ENCODE data around the gene ZC3H13. TPM values are rescaled to one million over a fixed set of nuclear protein-coding genes. Genes with fewer than 3 reads are reported as not detected.
"Not testable (repeated sequence)": the region's sequence is repeated elsewhere in the genome, so short reads cannot be mapped to it uniquely, and the experiment has no call there.

The ZC3H13 gene
- total RNA-seq, 1 donor from 2014 or later, result 48.4 TPM

DNA sequence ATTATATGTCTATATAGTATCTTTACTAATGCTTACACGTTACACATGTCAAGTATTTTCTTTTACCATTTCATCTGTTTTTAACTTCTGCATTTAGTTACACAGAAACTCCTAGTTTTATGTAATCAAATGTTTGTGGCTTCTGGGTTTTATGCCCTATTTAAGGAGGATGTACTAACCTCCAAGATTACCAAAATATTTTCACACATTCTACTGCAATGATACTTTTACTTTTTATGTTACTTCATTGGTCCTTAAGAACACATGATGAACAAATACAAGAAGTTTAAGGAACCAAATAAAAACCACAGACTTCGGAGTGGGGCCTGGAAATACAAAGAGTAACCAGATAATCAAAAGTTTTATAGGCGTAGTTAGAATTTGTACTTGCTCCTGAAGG lies 37.2 kb downstream of the ZC3H13 start:
- intact Hi-C loops (cut with DNase I), result loop anchor here (10.0 kb wide), 1 partner anchor 51 kb away; no protein-coding TSS in a partner anchor
- no peak for DNase-seq (ENCODE audit: low spot score)

DNA sequence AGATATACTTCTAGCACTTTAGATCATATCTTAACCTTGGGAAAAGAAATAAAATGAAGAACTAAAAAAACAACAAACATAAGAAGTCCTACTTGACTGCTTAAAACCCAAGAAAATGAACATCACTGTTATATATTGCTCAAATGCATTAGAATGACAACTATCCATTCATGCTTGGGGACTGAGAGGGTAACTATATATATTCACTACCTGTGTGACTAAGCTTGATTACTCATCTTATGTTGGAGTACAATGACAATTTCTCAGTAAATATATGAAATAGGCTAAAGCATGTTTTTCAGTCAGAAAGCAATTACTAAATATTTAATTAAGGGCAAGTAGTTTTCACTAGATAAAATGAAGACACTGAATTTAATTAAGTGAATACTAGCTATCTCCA lies 40.1 kb downstream of the ZC3H13 start:
- DNase-seq (ENCODE audit: low spot score), result no peak
- intact Hi-C loops (cut with DNase I), result loop anchor here (10.0 kb wide), 1 partner anchor 48 kb away; no protein-coding TSS in a partner anchor

- DNase-seq (ENCODE audit: low spot score), result no peak
- intact Hi-C loops (cut with DNase I), result loop anchor here (10.0 kb wide), 1 partner anchor 45 kb away; no protein-coding TSS in a partner anchor
Measured at GRCh38 chr13:46010148-46010547, 42.4 kb downstream of the ZC3H13 start.

DNA sequence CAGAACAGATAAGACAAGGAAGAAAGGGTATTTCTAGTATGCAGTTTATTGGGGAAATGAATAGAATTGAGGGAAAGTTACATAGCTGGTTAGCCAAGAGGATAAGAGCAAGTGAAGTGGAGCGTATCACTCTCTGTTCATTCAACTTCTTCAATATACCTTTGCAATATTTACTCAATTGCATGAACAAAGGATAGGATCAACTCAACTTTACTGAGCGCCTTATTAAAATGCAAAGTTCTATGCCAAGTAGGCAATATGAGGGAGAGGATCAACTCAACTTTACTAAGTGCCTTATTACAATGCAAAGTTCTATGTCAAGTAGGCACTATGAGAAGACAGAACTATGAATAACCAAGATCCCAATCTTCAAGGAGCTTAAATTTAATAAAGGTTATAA lies 43.9 kb downstream of the ZC3H13 start:
- no peak for DNase-seq (ENCODE audit: low spot score)
- intact Hi-C loops (cut with DNase I), result no loop called here

DNA sequence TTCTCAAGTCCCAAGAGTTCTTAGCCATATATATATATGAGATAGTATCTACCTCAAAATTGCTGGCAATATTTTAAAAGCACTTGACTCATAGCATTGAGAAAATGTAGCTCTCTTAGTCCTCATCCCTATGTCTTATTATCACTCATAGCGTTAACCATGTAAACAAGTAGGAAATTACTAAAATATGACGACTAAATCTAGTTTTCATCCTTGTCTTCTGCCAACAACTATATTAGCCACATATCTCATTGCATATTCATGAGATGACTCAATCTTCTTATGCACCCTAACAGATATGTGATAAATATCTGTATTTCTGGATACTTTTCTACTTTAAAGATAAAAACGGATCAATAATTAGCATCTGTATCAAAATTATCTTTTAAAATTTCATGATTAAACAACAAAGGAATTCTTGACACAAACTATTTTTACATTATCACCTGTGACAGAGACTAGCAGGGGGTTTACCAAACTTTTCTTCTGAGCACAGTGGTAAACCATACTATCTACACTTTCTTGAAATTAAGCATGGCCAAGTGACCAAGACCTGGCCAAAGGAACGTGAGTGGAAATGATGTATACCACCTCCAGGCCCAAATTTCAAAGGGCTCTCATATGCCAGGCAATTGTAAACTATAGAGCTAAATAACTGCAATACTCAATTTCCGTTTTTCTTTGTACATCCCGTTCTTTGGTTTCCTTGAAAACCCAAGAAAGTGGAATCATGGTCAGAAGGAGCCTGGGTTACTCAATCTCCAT lies 45.7 kb downstream of the ZC3H13 start:
- intact Hi-C loops (cut with DNase I), result no loop called here
- DNase-seq (ENCODE audit: low spot score), result no peak

- intact Hi-C loops (cut with DNase I), result no loop called here
Measured at GRCh38 chr13:46004491-46004890, 48.1 kb downstream of the ZC3H13 start.

DNA sequence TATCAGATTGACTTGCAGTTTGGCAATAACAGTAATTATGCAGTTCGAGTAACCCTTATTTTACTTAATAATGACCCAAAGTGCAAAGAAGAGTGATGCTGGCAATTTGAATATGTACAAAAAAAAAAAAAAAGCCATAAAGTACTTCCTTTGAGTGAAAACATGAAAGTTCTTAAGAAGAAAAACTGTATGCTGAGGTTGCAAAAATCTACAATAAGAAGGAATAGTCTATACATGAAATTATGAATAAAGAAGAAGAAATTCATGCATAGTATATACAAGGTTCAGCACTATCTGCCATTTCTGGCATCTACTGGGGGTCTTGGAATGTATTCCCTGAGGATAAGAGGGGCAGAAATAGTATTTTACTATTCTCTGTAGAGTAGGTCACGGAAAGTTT lies 55.9 kb downstream of the ZC3H13 start:
- no peak for DNase-seq (ENCODE audit: low spot score)
- intact Hi-C loops (cut with DNase I), result no loop called here

More at GRCh38 chr13:46004491-46004890, 48.1 kb downstream of the ZC3H13 start:
- no peak for DNase-seq (ENCODE audit: low spot score)

- DNase-seq (ENCODE audit: low spot score), result no peak
- intact Hi-C loops (cut with DNase I), result no loop called here
Measured at GRCh38 chr13:45995245-45995644, 57.3 kb downstream of the ZC3H13 start.

- intact Hi-C loops (cut with DNase I), result no loop called here
- no peak for DNase-seq (ENCODE audit: low spot score)
Measured at GRCh38 chr13:45994752-45995151, 57.8 kb downstream of the ZC3H13 start.

DNA sequence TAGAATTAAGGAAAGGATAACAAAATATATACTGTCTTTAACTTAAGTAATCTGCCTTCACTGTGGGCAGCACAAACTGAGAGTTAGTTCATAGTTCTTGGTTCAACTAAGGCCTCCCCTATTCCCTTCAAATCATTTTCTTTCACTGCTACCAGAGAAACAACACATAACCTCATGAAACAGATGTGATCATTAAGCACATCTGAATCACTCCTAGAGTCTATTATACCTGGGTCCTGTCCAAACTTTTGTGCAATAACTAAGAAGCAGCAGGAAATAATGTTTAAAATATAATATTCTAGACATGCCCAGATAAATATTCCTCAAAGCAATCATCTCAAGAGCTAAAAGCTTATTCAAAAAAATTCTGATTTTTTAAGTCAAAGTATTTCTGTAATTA lies 62.9 kb downstream of the ZC3H13 start:
- intact Hi-C loops (cut with DNase I), result no loop called here

GRCh38 chr13:45981127-45981526 lies 71.4 kb downstream of the ZC3H13 start:
- DNase-seq (ENCODE audit: low spot score); intact Hi-C loops (cut with DNase I): not testable (repeated sequence)

More for the DNA sequence above, 62.9 kb downstream of the ZC3H13 start:
- DNase-seq (ENCODE audit: low spot score), result no peak

DNA sequence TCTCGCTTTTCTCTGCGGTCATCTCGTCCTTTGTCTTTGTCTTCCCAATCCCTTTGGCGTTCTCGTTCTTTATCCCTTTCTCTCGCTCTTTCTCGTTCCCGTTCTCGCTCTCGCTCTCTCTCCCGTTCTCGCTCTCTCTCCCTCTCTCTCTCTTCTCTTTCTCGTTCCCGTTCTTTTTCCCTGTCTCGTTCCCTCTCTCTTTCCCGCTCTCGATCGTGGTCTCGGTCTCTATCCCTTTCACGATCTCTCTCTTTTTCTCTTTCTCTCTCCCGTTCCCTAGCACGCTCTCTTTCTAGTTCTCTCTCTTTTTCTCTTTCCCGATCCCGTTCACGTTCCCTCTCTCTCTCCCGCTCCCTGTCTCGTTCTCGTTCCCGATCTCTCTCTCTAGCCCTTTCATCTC lies 77.2 kb downstream of the ZC3H13 start:
- DNase-seq (ENCODE audit: low spot score), result no peak
- intact Hi-C loops (cut with DNase I), result no loop called here

- intact Hi-C loops (cut with DNase I), result no loop called here
Measured at GRCh38 chr13:45974500-45974899, 78.0 kb downstream of the ZC3H13 start.

DNA sequence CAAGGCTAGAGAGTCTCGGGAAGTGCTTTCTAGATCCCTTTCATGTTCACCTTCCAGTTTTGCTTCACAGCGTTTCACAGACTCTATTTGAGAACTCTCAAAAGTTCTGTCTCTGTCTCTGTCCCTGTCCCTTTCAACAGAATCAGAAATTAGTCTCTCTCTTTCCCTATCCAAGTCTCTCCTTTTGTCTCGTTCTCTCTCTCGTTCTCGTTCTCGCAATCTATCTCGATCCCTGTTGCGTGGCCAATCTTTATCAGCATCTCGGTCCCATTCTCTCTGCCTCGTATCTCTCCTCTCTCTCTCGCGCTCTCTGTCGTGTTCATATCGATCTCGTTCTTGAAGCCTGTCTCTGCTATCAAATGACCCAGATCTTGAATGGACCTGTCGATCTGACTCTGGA lies 85.0 kb downstream of the ZC3H13 start:
- DNase-seq (ENCODE audit: low spot score), result no peak
- intact Hi-C loops (cut with DNase I), result loop anchor here (10.0 kb wide), 1 partner anchor 47 kb away; no protein-coding TSS in a partner anchor

More at GRCh38 chr13:45974500-45974899, 78.0 kb downstream of the ZC3H13 start:
- no peak for DNase-seq (ENCODE audit: low spot score)

- intact Hi-C loops (cut with DNase I), result loop anchor here (10.0 kb wide), 1 partner anchor 48 kb away; no protein-coding TSS in a partner anchor
- no peak for DNase-seq (ENCODE audit: low spot score)
Measured at GRCh38 chr13:45966715-45967114, 85.8 kb downstream of the ZC3H13 start.

DNA sequence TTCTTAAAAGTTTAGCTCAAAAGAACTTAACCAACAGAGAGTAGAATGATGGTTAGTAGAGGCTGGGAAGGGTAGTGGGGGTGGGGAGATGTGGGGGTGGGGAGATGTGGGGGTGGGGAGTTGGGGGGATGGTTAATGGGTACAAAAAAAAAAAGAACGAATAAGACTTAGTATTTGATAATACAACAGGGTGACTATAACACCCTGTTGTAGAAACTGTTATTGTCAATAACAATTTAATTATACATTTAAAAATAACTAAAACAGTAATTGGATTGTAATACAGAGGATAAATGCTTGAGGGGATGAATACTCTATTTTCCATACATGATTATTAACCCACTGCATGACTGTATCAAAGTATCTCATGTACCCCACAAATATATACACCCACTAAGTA lies 91.1 kb downstream of the ZC3H13 start:
- intact Hi-C loops (cut with DNase I), result loop anchor here (10.0 kb wide), 1 partner anchor 53 kb away; no protein-coding TSS in a partner anchor
- DNase-seq (ENCODE audit: low spot score), result no peak

DNA sequence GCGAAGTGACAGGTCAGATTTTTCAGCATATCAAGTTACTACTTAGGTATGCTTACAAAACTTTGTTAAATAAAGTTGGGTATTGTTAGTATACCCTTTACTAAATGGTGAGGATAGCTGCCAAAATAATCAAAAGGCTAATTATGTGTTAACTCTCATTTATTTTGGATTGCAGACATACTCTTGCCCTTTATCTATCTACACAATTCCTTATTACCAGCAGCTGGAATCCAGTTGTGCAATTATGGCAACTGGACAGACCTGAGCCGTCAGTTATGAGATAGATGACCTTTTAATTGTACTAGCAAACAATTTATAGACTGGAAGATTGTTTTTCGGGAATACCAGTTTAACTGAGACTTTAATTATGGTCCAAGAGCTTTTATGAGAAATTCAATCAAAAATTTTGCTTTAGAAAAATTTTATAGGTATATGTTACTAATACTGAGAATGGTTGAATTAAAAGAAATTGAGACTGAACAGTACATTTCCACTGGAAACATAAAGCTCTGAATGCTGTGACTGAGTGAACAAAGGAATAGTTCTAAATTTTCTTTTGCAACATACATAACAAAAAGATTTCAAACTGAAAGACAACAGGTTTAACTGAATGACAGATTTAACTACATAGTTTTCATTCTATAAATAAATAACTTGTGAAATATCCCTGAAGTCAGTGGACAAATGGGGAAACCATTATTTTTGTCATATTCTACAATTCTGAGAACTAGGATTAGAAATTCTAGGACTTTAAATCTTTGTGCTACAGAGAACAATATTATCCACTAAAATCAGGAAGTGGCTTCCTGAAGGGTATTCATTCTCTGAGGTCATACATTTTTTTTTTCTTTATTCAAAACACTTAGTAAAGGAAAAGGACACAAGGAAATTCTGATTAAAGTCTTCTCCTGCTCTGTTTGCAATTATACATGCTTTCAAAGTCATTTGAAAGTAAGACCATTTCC lies 97.4 kb downstream of the ZC3H13 start:
- DNase-seq (ENCODE audit: low spot score), result no peak
- intact Hi-C loops (cut with DNase I), result no loop called here

DNA sequence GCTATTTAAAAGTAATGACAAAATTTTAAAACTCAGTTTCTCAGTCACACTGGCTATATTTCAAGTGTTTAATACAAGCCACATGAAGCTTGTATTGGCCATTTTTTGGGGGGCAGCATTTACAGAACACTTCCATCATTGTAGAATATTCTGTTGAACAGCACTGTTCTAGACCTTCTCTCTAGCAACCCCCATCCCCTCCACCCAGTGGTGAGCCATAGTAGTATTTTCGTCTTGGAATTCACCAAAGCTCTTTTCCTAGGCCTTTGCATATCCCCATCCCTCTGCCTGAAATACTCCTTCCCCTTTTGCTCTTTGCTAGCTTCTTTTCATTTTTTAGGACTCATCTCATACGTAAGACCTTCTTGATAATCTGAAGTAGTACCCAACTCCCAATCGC lies 99.5 kb downstream of the ZC3H13 start:
- no peak for DNase-seq (ENCODE audit: low spot score)
- intact Hi-C loops (cut with DNase I), result no loop called here

GRCh38 chr13:45951724-45952123 lies 100.8 kb downstream of the ZC3H13 start:
- intact Hi-C loops (cut with DNase I), result no loop called here
- no peak for DNase-seq (ENCODE audit: low spot score)

GRCh38 chr13:45951166-45951565 lies 101.4 kb downstream of the ZC3H13 start:
- intact Hi-C loops (cut with DNase I), result no loop called here
- no peak for DNase-seq (ENCODE audit: low spot score)
